Measurements from ENCODE around the gene STK38.

DNA sequence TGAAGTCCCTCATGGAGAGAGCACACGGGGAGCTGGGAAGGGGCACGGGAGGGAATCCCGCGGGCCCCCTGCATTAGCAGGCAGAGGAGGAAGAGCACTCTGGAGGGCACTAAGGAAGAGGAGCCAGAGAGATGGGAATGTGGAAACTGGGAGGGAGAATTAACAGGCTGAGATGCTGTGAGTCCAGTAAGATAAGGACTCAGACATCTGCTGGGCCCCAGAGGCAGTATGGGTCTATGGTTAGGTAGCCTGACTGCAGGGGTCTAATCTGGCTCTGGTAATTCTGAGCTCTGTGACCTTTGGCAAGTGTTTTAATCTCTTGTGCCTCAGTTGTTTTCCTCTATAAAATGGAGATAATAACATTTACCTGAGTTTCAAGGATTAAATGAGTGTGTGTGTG lies 31.2 kb upstream of the STK38 start:
- TF ChIP-seq POLR2A (IDR thresholded peaks at IDR 0.05), result no peak
- TF ChIP-seq, protein P1, sequence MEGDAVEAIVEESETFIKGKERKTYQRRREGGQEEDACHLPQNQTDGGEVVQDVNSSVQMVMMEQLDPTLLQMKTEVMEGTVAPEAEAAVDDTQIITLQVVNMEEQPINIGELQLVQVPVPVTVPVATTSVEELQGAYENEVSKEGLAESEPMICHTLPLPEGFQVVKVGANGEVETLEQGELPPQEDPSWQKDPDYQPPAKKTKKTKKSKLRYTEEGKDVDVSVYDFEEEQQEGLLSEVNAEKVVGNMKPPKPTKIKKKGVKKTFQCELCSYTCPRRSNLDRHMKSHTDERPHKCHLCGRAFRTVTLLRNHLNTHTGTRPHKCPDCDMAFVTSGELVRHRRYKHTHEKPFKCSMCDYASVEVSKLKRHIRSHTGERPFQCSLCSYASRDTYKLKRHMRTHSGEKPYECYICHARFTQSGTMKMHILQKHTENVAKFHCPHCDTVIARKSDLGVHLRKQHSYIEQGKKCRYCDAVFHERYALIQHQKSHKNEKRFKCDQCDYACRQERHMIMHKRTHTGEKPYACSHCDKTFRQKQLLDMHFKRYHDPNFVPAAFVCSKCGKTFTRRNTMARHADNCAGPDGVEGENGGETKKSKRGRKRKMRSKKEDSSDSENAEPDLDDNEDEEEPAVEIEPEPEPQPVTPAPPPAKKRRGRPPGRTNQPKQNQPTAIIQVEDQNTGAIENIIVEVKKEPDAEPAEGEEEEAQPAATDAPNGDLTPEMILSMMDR (IDR thresholded peaks at IDR 0.05), result no peak
- TF ChIP-seq EP300 (IDR thresholded peaks at IDR 0.05), result no peak
- no peak for TF ChIP-seq POLR2AphosphoS5 (IDR thresholded peaks at IDR 0.05)

Measured in gastroesophageal sphincter (tissue), 3 donors.